MM.1S (cell line): ENCODE results near the gene OLFML2A.

ENCODE experiments used
- EZH2 ChIP-seq: fragments of 300-600 bp; sonication (generic); optimal IDR thresholded peaks from 2 replicates; pipeline ENCODE3; 2017; ENCODE audit warnings: low read depth, mild to moderate bottlenecking, antibody characterized with exemption, low read length, mixed read lengths
- EZH2phosphoT487 ChIP-seq: fragments of 300-600 bp; sonication (generic); IDR thresholded peaks from 2 replicates; pipeline ENCODE4 v1.6.1; 2018; ENCODE audit warnings: antibody characterized with exemption, low read length
- TF ChIP-seq, protein P1 (sequence below): fragments of 300-600 bp; sonication (generic); IDR thresholded peaks from 2 replicates; pipeline ENCODE4 v1.5.1; 2016; ENCODE audit warnings: antibody characterized with exemption, low read length, mixed read lengths

GRCh38 chr9:124770359-124771020 lies 6.4 kb upstream of the OLFML2A start:
- TF ChIP-seq, protein P1, sequence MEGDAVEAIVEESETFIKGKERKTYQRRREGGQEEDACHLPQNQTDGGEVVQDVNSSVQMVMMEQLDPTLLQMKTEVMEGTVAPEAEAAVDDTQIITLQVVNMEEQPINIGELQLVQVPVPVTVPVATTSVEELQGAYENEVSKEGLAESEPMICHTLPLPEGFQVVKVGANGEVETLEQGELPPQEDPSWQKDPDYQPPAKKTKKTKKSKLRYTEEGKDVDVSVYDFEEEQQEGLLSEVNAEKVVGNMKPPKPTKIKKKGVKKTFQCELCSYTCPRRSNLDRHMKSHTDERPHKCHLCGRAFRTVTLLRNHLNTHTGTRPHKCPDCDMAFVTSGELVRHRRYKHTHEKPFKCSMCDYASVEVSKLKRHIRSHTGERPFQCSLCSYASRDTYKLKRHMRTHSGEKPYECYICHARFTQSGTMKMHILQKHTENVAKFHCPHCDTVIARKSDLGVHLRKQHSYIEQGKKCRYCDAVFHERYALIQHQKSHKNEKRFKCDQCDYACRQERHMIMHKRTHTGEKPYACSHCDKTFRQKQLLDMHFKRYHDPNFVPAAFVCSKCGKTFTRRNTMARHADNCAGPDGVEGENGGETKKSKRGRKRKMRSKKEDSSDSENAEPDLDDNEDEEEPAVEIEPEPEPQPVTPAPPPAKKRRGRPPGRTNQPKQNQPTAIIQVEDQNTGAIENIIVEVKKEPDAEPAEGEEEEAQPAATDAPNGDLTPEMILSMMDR = no peak
- TF ChIP-seq EZH2 = no peak
- TF ChIP-seq EZH2phosphoT487 = no peak
